ENCODE measurements around the gene PREX1.

Gene PREX1

DNA sequence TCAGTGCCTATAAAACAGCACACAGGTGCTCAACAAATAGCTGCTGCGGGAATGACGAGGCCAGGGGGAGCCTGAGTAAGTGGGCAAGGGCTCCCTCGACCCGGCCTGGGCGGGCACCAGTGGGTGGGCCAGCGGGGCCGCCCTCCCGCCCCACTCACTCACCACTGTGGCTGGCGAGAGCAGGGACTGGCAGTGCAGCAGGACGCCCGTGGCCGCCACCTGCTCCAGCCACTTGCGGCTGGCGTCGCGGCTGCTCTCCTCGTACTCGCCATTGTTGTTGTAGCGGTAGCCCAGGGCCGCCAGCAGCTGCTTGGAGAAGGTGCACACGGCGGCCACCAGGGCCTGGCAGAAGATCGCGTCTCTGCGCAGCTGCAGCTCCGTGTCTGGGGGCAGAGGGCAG lies 191.5 kb downstream of the PREX1 start:
- peak in 2 of 10 donors; percentile 22 to 86 for DNase-seq
- intact Hi-C loops (cut with DNase I): loop anchor here (1.0 to 2.0 kb wide), 2 partner anchors 20 to 269 kb away; no protein-coding TSS in a partner anchor

DNA sequence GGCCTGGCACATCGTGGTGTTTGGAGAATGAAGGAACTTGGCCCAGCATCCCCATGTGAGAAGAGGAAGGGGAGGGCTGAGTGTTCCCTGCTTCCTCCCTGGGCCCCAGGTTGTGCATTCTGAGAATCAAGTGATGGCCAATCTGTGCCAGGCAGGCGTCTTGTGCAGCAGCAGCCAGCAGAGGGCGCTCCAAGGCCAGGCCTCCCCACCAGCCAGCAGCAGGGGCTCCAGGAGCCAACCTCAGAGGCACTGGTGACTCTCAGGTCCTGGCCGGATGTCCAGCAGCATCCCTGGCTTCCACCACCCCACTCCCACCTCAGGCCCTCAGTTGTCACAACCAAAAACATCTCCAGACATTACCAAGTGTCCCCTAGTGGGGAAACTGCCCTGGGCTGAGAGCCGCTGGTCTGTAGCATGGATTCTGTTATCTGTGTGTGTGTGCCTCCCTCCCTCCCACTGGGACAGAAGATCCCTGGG lies 192.0 kb downstream of the PREX1 start:
- intact Hi-C loops (cut with DNase I): loop anchor here (1.0 to 2.0 kb wide), 2 partner anchors 21 to 269 kb away; no protein-coding TSS in a partner anchor
- DNase-seq: peak; percentile 57 to 97 (median 85)

DNA sequence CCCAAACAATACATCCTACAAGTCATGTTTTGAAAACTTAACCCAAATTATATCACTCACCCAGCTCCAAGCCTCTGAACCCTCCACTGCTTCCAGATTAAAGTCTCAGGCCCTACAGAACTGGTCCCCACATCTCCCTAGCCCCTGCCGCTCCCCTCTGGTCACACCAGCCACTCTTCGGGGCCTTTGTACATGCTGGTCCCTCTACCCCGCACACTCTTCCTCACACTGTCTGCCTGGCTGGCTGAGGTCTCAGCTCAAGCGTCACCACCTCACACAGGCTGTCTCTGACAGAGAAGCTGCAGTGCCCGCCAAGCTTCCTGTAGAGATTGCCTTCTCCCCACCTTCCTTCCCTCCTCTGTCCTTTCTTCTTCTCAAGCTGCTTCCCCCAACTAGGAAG lies 192.4 kb downstream of the PREX1 start:
- peak in 1 of 10 donors; percentile 6 for DNase-seq
- intact Hi-C loops (cut with DNase I): no loop called here

DNA sequence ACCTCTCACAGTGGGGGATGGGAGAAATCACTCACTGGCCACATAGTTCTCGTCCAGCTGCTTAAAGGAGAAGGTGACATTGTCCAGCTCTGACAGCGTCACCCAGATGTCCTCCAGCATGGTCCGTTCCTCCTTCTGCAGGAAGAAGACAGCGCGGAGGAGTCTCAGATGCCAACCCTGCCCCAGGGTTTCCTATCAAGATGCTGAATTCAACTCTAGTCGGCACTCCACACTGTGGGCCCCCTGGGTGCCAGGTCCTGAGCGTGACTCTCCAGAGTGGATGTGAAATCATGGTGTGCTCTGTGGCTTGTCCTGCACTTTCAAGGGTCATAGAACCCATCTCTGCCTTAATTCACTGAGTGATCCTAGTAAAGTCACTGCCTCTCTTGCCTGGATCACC lies 193.2 kb downstream of the PREX1 start:
- intact Hi-C loops (cut with DNase I): no loop called here
- peak in 2 of 10 donors; percentile 34 to 47 for DNase-seq

DNA sequence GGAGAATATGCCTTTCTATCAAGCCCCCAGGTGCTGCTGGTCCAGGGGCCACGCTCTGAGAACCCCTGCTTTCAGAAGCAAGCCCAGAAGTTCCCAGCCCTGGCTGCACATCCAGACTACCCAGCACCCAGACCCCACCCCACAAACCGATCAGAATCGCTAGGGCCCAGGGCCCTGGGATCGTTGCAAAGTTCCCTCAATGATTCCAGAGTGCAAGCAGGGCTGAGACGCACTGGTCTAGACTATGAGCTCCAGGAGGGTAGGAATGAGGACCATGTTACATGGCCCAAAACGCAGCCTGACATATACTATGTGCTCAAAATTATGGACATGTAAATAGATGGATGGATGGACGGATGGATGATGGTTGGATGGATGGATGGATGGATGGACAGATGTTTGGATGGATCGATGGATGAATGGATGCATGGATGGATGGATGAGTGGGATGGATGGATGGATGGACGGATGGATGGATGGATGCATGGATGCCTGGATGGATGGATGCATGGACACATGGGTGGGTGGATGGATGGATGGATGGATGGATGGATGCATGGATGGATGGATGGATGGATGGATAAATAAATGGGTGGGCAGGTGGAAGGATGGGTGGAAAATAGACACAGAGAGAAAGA lies 194.1 kb downstream of the PREX1 start:
- peak in 1 of 10 donors; percentile 22 for DNase-seq
- intact Hi-C loops (cut with DNase I): no loop called here

DNA sequence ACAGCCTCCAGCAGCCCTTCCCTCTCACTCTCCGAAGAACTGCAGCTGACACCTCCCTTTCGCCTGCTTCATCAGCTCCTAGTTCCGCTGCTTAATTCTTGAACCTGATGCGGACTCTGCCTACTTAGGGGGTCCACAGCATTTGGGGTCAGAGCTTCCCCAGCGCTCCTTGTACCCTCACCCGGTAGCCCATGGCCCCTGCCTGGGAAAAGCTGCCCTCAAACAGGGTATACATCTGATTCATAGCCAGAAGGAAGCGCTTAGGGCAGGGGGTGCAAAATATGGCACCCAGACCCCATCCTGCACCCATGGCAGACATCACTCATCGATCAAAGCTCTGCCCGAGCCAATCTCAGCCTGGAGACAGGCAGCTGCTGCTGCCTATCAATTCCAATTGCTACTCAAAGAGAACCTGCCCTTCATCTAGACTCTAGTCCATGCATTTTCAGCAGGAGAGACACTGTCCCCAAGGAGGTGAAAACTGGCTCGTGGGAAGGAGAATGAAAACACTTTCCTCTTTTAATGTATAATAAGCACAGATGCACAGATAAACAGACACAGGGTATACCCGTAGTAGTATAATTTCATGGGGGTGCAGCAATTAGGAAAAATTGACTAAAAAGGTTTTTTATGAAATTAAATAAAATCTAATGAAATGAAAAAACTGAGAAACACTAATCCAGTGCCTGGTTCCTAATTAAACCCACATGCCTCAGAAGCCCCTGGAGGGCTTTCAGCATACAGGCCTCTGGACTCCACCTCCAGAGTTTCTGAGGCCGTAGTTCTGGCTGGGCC lies 194.8 kb downstream of the PREX1 start:
- intact Hi-C loops (cut with DNase I): no loop called here
- DNase-seq: peak in 1 of 10 donors; percentile 55

DNA sequence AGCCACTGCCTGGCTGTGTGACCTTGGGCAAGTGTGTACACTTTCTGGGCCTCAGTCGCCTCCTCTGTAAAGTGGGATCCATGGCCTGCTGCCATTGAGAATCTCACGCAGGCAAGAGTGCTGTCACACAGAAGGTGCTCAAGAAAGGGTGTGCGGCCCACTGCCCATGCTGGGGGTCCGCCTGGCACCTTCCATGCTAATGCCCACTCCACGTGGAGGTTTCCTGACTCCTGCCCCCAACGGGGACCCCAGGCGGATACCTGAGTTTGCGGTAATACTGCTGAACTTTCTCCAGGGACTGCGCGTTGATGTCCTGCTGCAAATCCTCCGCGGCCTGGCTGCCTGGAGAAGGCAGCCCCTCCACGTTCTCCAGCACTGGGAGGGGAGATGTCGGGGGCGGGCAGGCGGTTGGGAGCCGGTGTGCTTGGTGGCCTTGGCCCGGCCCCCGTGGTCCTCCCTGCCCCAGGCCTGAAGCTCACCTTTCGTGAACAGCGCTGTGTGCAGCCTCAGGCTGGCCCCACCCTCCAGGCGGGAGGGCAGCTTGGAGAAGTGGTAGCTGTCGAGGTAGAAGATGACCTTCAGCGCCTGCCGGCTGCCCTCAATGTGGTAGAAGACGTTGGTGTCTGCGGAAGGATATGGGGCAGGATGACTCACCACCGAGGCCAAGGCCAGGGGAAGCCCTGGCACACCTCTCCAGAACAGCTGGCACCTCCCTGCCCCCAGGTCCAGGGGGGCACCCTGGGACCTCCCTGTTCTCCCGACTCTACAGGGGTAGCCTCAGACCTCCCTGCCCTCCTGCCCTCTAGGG lies 195.6 kb downstream of the PREX1 start:
- DNase-seq: peak in 2 of 10 donors; percentile 26 to 67
- intact Hi-C loops (cut with DNase I): no loop called here

DNA sequence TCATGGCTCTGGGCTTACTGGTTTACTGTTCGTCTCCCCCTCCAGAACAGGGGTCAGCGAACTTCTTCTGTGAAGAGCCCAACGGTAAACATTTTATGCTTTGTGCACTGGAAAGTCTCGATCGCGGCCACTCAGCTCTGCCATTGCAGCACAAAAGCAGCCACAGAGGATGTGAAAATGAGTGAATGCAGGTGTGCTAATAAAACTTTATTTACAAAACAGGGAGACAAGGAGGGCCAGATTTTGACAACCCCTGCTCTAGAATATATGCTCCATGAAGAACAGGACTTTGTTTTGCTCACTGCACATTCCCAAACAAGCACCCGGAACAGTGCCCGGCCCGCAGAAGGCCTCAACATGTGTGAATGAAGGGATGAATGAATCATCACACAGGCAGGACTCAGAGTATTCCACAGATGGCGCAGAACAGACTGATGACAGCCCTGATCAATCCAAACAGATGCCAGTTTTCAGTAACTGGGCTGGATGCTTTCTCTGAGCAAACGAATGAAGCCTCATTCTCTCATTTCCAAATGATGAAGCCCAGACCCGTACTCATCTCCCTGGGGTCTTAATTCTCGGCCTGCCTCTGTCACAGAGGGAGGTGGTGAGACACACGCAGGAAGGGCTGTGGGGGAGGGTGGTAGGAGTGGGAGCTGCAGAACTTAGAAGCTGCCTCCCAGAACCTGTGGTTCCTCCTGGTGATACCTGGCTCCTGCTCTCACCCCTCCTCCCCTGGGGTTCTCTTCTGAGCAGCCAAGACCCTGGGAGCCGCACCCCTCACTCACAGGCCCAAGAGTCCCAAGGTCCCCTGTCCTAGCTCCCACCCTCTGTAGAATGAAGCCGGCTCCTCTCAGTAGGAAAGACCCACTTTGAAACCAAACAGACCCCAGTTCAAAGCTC lies 196.4 kb downstream of the PREX1 start:
- DNase-seq: peak in 1 of 10 donors; percentile 61
- intact Hi-C loops (cut with DNase I): no loop called here

DNA sequence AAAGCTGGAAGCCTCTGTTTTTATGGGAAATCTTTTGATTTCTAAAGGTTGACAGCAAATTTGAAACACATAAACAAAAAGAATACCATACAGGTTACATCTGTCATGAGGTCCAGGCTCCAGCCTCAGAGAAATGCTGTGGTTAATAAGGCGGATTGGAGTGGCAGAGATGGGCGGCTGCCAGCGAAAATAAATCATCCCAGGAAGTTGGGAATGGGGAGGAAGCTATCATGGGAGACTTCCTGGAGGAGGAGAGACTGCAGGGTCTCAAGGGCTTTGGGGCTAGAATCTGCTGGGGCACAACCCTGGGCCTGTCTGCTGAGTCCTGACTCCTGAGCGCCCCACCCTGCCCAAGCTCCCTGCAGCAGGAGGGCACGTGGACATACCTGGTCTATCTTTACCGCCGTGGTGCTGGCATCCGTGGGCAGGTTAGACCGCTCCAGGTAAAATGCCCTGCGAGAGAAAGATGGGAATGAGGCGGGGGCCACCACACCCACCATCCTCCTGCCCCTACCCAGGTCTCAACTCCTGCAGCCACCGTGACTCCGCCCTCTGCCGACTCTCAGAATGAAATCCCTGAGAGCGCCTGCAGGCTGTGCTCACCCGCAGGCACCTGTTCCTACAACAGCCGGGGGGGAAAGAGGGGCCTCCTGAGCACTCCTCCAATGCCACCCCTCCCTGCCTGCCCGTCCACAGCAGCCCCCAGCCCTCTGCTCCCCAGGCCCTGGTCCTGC lies 197.3 kb downstream of the PREX1 start:
- intact Hi-C loops (cut with DNase I): no loop called here
- DNase-seq: peak in 1 of 10 donors; percentile 57

DNA sequence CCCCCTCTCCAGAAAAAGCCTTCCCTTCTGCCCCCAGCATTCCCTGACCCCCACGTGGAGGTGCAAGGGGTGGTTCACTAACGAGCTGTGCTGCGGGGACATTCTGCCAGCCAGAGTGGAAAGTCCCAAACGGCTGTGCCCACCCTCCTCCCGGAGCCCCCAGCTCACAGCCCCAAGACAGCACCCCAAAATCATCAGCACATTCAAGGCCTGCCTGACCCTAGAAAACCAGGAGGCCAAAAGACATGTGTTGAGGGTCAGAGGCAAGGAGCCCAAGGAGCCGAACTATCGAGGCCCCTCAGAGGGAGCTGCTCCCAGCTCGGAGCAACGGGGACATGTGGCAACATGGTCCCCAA lies 197.9 kb downstream of the PREX1 start:
- intact Hi-C loops (cut with DNase I): no loop called here
- peak in 1 of 10 donors; percentile 63 for DNase-seq

DNA sequence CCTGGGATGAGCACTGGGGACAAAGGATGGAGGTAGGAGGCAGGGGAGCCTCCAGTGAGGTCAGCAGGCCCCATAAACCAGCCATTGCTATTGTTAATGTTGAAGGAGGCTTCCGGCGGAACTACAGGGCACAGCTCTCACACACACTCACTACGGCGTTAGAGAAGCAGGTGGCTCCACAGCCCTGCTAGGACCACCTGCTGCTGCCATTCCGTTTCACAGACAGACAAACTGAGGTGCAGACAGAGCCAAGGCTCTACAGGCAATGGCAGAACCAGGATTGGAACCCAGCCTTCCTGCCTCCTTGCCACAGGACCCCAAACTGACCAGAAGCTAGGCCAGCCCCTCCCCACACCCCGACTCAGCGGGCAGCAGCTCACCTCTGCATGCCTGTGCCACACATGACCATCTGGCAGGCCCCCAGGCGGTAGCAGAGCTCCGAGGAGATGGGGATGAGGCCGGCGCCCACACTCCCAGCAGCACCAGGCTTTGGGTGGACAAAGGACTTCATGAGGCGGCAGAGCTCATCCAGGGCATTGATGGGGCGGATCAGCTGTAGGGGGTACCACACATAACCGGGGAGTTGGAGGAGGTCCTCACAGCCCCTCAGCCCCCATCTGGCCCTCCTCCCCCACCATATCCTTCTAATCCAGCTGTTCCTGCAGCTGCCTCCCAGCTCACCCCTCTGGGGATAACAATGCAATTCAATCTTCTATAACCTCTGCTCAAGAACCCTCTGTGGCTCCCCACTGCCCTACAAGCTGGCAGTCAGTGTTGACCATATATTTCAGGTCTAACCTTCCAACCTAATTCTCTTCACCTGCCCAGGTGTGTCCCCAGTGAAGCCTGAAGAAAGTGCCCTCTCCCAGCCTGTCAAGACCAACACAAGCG lies 198.5 kb downstream of the PREX1 start:
- peak in 2 of 10 donors; percentile 47 to 82 for DNase-seq

DNA sequence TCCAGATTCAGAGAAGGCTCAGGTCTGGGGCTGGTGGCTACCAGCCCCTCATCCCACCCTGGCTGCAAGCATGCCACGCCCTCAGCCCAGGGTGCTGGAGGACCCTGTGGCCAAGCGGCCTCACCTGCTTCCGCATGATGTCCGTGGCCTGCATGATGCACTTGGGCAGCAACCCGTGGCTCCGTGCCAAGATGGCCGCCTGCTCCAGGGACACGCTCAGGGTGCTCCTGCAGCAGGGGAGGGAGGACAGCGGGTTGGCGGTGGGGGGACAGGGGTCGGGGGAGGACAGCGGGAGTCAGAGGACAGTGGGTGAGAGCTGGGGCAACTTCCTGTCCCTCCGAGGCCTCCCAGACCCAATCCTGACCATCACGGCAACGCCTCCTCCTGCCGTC lies 200.1 kb downstream of the PREX1 start:
- intact Hi-C loops (cut with DNase I): no loop called here
- DNase-seq: peak in 2 of 10 donors; percentile 71 to 88

More for the DNA sequence above, 198.5 kb downstream of the PREX1 start:
- intact Hi-C loops (cut with DNase I): no loop called here

DNA sequence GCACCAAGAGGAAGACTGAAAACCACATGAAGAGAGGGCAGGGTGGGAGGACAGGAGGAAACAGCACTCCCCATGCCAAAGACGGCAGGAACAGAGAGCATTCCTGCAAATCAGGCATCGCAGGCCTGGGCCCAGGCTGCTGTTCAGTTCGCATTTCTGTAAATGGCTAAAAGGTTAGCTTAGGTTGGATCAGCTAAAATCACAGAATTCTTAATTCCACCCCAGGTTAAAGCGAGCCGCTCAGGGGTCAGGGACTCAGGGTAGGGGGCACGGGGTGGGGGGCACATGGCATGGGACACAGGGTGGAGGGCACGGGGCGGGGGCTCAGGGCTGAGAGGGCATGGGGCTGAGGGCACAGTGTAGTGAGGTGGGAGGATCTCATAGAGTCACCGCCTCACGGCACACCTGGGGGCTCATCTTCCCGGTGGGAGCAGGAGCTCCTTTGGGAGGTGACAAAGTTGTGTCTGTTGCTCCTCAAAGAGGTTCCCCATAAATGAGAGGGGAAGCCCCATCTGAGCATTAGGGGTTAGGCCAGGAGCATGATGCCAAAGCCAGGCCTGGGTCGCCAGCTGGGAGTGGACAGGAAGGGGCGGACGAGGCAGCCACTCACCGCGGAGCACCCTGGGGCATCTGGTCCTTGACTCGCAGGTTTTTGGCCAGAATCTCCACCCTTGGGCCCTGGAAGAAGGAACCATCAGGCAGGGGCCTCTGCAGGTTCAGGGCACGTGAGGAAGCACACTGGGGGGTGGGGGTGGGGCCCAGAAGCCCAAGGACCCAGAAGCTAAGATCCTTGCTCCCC lies 200.7 kb downstream of the PREX1 start:
- DNase-seq: peak in 3 of 10 donors; percentile 54 to 75 (median 66)
- intact Hi-C loops (cut with DNase I): no loop called here

DNA sequence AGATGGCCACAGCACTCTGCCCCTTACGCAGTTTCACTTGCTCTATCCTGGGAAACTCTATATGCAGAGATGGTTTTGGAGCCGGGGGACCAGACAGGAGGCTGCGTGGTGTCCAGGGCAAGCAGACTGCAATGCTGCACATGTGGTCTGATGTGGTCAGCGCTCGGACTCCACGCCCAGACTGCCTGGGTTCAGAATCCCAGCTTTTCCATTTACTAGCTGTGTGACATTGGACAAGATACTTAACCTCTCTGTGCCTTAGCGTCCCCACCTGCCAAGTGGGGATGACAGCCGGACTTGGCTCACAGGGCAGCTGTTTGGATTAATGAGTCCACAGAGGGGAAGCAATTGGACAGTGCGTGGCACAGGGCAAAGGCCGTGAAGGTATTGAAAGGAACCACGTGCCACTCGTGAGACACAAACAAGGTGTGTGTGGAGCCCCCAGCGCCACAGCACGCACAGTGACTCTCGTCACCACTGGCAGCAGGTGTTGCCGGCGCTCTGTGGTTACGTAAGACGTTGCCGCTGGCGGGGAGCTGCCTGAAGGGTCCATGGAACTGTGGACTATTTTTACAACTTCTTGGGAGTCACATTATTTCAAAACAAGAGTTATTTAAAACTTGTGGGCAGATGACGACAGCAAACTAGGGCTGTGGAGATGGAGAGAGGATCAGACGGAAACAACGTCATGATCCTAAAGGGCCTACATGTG lies 201.4 kb downstream of the PREX1 start:
- peak in 4 of 10 donors; percentile 51 to 91 (median 88) for DNase-seq
- intact Hi-C loops (cut with DNase I): no loop called here

DNA sequence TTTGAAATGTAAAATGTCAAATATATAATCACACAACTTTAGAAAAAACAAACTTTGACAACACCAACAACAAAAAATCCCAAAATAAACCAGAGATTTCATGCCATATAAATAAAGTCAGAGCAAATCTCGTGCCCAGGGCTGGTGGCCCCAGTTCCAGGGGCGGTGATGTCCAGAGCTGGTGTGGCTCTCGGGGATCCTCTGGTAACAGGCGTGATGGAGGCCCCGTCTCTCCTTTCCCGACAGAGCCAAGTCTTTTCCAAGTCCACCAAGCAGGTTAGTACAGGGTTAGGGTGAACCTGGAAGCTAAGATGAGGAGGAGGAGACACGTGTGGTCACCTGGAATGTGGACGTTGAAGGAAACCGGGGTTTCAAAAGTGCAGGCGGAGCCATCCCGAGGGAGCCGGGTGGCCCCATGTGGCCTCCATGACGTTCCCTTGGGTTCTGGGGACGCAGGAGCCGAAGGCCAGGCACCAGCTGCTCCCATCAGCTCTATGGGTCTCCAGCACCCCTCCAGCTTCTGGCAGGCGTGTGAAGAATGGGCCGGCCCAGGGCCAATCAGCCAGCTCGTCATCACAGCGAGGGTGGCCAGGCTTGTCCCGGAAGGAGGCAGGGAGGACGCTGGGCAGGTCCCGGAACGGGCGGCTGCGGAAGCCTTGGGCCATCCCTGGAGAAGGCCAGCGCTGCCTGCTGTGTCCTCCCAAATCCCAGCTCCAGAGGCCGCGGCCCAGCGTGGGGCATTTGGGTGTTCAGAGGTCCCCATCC lies 202.5 kb downstream of the PREX1 start:
- intact Hi-C loops (cut with DNase I): no loop called here
- DNase-seq: peak in 3 of 10 donors; percentile 68 to 85 (median 85)

Data from posterior cingulate gyrus (tissue), 11 donors.